Spleen (tissue), 7 donors: Measurements from ENCODE around the gene PITPNB.

Source experiments
- POLR2AphosphoS5 ChIP-seq, 3 donors: sonication (generic); formaldehyde crosslinking; IDR thresholded peaks; one replicate each; pipeline ENCODE4 v1.5.1; 2017; ENCODE audit warnings: antibody characterized with exemption in 3 of 3
- TF ChIP-seq, protein P1 (sequence below), 11 experiments: fragments of 200-600 bp in 7 of 11; fragments of 450-650 bp in 4 of 11; sonication (generic) in 4 of 11; IDR thresholded peaks in 8 of 11; conservative IDR thresholded peaks in 3 of 11; 1 replicate in 7 of 11; 2 replicates in 4 of 11; pipeline versions ENCODE4 v1.4.0 to v1.8.0; 2016 to 2021; ENCODE audit warnings: antibody characterized with exemption in 11 of 11, inconsistent platforms in 4 of 11, mild to moderate bottlenecking in 1 of 11
- donor health status: DM: no; HTN: no; CAD: no; lungs with moderate emphysema.
- donor health status: DM: no; HTN: no; CAD: no.
- donor health status: DM: no; HTN: no; CAD: no.

DNA sequence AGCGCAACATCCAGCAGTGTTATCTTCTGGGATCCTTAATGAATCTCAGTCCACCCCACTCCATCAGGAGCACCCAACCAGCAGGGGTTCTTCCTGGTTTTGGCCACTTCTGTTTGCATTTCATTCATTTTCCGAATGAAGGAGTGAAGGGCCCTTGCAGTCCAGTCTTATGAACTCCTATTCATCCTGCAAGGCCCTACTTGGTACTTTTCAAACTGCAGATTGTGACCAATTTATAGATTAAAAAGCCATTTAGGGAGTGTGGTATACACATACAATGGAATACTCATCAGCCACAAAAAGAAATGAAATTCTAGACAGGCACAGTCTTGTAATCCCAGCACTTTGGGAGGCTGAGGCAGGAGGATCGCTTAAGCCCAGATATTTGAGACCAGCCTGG lies 107.3 kb downstream of the PITPNB start:
- TF ChIP-seq, protein P1, sequence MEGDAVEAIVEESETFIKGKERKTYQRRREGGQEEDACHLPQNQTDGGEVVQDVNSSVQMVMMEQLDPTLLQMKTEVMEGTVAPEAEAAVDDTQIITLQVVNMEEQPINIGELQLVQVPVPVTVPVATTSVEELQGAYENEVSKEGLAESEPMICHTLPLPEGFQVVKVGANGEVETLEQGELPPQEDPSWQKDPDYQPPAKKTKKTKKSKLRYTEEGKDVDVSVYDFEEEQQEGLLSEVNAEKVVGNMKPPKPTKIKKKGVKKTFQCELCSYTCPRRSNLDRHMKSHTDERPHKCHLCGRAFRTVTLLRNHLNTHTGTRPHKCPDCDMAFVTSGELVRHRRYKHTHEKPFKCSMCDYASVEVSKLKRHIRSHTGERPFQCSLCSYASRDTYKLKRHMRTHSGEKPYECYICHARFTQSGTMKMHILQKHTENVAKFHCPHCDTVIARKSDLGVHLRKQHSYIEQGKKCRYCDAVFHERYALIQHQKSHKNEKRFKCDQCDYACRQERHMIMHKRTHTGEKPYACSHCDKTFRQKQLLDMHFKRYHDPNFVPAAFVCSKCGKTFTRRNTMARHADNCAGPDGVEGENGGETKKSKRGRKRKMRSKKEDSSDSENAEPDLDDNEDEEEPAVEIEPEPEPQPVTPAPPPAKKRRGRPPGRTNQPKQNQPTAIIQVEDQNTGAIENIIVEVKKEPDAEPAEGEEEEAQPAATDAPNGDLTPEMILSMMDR (IDR thresholded peaks at IDR 0.05 in 8 of 11, conservative IDR thresholded peaks at IDR 0.05 in 3 of 11), result no peak
- no peak for TF ChIP-seq POLR2AphosphoS5 (IDR thresholded peaks at IDR 0.05)
